HG02798 (cell line): ENCODE measurements around the gene TMEM95.
"Not testable (repeated sequence)": the region's sequence is repeated elsewhere in the genome, so short reads cannot be mapped to it uniquely, and the experiment has no call there.

Experiments
- ATAC-seq: cut with Tn5 transposase; IDR thresholded peaks from one replicate; pipeline ENCODE4 v1.9.1; 2021; ENCODE audit warnings: mild to moderate bottlenecking; ENCODE audit not compliant: unreplicated experiment, poor library complexity

Gene TMEM95

DNA sequence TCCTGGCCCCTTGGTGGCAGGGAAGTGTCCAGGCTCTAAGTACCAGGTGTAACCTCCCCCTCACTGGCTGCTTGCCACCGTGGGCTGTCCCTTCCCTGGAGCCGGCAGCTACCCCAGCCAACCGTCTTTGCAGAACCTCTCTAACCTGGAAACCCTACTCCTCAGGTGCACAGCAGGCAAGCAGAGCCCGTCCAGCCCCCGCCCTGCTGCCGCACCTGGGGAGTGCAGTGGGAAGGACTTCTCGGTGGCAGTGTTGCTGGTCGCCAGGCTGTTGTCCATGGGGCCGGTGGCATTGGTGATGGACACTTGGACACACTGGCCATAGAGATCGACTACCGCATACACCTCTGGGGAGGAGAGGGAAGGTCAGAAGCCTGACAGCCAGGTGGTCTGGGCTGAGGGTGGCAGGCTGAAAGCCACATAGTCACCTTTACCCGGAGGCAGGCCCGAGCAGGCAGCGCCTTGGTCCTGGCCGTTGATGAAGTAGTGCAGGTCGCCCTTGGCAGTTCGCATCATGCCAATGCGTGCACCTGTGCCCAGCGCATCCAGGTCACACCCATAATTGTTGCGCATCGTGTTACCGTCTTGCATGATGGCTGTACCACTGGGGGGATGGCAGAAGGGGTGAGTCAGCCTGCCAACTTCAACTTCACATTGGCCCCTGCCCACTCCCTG is 32.3 kb upstream of the TMEM95 start:
- ATAC-seq = no peak

DNA sequence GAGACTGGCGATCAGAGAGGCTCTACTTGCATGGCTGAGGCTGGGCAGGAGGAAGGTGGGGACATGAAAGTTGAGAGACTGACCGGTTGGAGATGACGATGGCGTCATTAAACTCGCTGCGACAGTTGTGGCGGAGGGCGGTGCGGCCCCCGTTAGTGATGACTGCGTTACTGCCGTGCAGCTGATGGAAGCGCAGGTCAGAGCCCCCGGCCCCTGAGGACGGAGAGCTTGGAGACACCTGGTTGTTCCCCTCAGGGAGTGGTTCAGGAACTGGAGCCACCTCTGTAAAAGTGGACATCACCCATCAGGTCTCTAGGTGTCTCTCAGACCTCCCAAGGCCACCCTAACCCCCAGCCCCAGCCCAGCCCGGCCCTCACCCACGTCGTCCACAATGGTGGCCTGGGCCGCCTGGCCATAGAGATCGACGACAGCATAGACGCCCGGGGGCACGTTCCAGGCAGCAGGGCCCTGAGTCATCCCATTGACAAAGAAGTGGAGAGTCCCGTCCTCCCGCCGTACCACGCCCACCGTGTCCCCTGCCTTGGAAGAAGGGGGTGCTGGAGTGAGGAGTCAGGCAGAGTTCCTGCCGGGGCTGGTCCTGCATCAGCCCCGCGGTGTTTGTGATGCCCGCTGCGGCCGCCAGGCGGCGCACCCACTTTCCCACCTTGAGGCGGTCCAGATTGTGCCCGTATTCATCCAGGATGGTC is 31.1 kb upstream of the TMEM95 start:
- no peak for ATAC-seq

DNA sequence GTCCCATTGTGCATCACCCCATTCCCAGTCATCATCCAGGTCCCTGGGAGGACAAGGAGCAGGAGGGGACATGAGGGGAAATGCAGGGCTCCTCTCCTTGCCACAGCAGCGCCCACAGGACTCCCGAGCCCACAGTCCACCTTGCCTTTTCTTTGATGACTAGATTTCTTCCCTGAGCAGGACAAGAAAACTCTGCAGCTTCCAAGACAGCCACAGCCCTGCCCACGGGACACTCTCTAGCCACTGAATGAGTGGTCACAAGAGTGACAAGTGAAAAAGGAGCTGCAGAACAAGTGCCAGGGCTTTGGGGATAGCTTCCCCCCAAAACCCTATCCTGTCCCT is 30.5 kb upstream of the TMEM95 start:
- ATAC-seq = no peak

DNA sequence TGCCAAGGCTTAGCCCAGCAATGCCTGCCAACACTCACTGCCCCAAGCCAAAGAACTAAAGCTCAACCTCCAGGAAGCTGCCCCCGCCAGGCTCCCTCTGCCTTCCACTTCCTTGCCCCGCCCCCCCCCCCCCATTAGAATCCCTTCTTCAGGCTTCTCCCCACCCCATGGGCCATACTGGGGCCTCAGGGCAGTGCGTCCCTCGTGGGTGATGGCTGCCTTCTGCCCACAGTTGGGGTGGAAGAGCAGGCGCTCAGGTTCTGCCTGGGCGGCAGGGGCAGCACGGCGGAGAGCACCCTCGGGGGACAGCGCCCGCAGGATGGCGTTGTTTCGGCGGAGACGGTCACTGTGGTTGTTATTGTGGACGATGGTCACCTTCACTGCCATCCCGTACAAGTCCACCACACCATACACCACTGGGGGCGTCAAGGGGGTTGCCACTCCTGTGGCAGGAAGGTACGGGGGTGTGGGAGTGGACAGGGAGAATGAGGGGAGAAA is 29.9 kb upstream of the TMEM95 start:
- ATAC-seq = no peak

DNA sequence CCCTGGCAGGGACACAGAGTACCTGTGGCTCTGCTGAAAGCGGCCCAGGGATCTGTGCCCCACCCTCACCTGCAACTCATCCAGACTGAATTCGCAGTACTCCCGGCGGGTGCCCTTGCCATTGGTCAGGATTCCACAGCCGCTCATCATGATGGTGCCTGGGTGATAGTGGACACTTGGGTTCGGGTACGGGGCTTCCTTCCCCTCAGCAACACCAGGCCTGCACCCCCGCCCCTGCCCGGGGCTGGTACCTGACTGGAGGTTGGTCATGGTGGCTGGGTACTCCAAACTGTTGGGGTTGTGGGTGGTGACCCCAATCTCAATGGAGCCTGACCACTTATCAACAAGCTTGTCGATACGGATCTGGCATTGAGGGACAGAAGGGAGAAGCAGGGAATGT is 28.8 kb upstream of the TMEM95 start:
- no peak for ATAC-seq

DNA sequence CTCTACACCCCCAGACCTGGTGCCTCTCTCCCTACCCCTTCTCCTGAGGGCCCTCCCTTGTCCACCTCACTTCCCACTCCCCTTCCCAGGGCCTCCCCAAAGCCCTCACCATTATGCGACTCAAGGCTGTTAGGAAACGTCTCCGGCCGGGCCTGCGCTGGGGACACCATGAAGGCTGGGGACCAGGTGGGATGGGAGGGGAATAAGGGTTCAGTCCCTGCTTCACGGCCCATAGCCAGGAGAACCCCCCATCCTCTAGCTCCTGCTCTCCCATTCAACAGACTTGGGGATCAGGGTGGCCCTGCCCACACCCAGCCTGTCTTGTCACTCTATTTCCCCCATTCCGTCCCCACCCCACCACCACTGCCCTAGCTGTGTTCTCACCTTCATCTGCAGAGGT is 27.9 kb upstream of the TMEM95 start:
- no peak for ATAC-seq

DNA sequence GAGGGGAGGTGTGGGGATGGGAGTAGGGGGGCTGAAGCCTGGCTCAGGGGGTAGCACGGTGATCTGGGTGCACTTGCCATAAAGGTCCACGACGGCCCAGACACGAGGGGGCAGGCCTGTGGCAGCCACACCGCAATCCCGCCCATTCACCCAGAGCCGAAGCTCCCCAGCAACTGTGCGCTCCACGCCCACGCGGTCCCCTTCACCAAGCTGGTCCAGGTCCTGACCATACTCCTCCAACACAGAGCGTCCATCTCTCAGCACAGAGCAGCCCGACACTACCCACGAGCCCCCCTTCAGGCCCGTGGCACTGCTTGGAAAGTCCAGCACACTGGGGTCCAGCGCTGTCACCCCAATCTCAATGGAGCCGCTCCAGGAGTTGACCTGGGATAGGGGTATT is 27.5 kb upstream of the TMEM95 start:
- ATAC-seq = no peak

DNA sequence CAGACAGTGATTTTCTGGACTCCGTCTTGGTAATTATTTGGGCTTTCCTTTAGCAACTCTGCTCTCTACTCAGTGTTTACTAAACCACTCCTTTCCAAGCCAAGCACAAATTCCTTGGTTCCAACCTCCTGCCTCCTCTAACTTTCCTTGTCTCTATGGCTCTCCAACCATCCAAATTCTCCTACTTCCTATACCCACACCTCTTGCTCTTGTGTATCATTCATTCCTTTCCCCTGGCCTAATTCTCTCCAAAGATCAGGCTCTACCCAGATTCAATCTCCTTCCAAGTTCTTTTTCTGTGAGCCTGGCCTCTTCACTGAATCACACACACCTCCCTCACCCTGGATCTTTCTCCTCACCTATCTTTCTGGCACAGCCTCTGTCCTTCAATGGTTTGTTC is 26.9 kb upstream of the TMEM95 start:
- no peak for ATAC-seq

DNA sequence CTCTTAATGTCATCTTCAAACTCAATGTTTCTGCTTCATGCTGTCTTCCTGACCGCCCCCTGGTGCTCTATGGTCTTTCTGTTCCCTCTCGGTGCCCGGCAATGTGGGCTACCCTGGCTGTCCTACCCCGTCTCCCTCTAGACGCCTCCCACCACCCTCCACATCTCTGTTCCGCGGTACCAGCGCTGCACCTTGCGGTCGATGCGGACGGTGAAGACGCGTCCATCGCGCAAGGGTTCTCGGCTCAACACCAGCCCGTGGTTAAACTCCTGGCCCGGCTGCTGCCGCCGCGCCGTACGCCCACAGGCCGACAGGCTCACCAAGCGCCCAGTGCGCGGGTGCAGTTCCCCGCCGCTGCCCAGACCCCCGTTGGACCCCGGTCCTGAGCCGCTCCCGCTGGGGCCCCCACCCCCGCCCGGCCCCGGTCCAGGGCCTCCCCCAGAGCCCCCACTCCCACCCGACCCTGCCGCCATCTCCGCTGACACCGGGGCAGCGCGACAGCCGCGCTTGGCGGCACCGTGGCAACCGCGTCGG is 26.0 kb upstream of the TMEM95 start, which contains the start of gene NEURL4:
Gene NEURL4 (minus strand): TSS at position 496 of the 534 bp plus-strand sequence. CDS start 23 bp downstream, at position 473.
- peak; percentile 2 for ATAC-seq

DNA sequence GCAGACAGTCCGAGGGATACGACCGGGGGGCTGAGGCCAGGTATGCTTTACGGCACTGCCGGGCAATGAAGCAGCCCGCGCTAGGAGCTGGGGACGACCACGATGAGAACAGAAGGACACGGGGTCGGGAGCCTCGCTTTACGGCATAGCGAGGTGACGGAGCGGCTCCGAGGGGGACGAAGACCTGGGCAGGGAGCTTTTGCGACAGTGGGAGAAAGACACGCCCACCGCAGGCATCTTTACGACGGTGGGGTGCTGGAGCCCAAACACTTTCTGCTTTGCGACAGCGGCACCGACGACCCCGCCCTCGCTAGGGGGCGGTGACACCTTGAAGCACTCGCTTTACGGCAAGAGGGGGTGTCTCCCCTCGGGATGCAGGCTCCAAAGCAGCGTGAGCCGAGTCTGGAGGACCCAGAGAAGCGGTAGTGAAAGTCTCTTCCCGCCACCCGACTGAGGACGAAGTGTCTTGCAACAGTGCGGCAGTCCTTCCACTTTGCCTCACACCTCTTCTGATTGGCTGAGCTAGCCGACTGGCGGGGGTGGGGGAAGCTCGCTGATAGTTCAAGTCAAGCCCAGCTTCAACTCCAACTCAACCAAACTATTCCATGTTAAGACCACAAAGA is 25.5 kb upstream of the TMEM95 start:
- peak; percentile 73 for ATAC-seq

DNA sequence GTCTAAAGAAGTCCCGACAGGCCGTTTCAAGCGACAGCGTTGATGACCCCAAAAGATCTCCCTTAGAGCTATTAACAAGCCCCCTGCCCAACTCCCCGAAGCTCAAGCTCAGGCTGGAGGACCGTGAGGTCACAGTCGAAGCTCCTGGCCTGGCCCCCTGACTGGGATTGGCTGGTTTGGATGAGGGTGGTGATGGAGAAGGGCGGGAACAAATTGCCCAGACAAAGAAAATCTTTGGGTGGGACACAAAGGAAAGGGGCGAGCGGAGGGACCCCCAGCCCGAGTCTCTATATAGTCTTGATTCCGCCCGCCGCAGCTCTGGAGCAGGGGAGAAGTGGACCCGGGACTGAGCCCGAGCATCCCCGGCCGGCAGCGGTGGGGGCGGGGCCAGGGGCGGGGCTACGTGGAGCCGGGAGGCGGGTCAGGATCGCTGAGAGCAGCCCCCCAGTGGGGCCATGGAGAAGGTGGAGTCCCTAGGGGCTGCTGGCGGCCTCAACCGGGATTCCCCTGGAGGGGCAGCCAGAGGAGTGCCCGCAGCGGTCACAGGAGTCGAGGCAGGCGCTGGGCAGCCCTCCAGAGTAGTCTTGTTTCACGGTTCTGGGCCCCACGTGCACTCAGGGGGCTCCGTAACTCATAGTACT is 24.8 kb upstream of the TMEM95 start:
- peak; percentile 41 for ATAC-seq

DNA sequence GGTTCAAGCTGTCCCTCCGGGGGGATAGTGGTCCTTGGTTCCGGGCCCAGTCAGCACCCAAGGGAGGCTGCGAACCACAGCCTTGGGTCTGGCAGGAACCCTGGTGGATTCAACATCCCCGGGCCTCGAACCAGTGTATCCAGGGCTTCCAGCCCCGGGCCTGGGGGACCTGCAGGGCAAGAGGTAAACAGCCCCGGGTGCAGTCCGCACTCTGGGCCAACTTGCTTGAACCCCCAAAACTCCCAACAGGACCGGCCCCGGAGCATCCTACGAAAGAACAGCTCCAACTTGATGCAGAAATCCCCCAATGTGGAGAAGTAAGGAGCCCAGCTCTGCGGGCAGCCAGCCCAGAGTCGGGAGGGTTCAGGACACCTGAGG is 24.3 kb upstream of the TMEM95 start:
- ATAC-seq = no peak

DNA sequence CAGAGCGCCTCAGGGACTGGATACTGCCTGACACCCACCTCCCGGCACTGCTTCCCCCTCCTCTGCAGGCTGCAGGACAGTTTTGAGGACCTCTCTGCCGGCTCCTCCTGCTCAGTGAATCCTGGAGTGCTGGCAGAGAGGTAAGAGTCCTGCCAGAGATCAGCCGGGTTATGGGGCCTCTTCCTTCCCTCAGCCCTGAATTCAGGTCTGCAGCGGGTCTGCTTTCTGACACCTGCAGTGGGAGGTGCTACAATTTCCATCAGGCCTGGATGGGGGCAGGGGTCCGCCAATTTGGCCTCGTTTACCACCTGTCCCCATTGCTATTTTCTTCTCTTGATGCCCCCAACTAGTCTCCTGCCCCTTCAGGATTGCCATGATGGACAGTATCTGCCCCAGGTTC is 22.8 kb upstream of the TMEM95 start:
- no peak for ATAC-seq

DNA sequence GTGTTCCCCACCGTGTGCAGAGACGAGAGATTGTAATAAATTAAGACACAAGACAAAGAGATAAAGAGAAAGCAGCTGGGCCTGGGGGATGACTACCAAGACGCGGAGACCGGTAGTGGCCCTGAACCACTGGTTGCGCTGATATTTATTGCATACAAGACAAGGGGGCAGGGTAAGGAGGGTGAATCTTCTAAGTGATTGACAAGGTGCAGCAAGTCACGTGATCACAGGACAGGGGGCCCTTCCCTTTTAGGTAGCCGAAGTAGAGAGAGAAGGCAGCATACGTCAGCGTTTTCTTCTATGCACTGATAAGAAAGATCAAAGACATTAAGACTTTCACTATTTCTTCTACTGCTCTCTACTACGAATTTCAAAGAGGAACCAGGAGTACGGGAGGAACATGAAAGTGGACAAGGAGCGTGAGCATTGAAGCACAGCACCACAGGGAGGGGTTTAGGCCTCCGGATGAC is 22.3 kb upstream of the TMEM95 start:
- ATAC-seq = not testable (repeated sequence)

DNA sequence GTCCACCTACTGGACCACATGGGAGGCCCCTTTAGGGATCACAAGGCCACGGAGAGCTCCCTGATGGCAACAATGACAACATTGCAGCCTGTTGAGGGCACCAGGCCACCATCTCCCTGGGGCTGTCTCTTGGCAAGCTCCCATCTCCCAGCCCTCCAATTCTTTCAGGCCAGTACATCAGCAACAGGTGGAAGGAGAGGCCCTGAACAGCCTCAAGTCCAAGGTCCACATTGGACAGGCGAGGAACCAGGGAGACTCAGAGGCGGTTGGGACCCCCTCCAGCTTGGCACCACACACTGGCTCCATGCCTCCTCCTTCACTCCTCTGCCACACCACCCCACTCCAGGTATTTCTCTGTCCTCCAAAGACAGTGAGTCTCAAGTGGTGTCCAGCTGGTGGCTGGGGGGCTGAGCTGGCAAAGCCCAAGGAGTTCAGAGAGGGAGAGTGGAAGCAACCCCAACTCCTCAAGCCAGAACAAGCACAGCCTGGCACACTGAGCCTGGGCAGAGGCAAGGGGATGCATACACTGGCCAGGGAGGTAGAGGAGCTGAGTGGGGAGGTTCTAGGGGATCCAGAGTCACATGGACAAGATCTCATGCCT is 19.9 kb upstream of the TMEM95 start:
- no peak for ATAC-seq

DNA sequence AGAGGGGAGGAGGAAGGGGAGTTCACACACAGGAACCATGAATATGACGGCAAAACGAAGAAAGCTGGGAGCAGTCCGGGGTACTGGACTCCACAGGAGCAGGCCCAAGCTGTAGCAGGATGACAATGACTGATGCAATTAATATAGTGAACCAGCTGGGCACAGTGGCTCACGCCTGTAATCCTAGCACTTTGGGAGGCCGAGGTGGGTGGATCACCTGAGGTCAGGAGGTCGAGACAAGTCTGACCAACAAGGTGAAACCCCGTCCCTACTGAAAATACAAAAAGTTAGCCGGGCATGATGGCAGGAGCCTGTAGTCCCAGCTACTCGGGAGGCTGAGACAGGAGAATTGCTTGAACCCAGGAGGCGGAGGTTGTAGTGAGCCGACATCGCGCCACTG is 19.2 kb upstream of the TMEM95 start:
- ATAC-seq = not testable (repeated sequence)

DNA sequence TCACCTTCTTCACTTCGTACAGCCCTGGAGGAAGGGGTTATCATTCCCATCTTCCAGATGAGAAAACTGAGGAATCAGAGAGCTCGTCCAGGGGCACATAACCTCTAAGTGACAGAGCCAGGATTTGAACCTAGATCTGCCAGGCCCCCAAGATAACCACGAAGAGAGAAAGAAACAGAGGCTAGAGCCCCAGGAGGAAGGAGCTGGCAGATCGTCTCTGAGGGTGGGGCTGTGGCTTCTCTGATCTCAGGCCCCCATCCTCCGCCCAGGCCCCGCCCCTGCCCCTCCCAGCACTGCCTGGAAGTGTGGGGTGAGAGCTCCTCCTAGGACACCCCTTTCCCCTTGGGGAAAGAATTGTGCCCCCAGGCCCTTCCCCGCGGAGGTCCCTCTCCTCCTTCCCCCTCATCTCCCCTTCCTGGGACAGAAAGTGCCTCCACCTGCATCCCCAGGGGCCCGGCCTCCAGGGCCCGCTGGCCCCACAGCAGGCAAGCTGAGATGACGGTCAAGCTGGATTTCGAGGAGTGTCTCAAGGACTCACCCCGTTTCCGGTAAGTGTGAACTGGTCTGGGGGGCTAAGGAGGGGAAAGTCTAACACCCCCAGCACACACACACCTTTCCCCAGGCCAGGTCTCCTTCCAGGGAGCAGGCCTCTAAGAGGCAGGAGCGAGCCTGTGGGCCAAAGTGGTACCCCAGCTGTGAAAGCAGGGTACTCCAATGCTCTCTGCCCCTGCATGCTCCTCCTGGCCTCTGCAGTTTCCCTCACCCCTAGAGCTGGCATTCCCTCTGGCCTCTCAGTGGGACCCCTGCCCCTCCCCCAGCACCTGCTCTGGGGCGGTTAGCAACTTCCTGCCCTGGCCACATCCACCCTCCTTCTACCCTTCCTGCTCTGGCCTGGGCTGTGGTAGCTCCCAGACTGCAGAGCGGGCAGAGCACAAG is 18.4 kb upstream of the TMEM95 start, which contains the start of gene ACAP1:
Gene ACAP1 (plus strand): TSS at position 290 of the 936 bp plus-strand sequence. CDS start 206 bp downstream, at position 496.
- peak; percentile 68 for ATAC-seq

DNA sequence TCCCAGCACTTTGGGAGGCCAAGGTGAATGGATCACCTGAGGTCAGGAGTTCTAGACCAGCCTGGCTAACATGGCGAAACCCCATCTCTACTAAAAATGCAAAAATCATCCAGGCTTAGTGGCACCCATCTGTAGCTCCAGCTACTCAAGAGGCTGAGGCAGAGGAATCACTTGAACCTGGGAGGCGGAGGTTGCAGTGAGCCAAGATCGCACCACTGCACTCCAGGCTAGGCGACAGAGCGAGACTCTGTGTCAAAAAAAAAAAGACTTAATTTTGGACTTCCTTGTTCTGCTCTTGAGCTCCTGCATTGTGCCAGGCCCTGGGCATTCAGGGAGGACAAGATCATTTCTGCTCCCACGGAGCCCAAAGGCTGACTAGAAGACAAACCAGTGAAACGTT is 17.4 kb upstream of the TMEM95 start:
- not testable (repeated sequence) for ATAC-seq

DNA sequence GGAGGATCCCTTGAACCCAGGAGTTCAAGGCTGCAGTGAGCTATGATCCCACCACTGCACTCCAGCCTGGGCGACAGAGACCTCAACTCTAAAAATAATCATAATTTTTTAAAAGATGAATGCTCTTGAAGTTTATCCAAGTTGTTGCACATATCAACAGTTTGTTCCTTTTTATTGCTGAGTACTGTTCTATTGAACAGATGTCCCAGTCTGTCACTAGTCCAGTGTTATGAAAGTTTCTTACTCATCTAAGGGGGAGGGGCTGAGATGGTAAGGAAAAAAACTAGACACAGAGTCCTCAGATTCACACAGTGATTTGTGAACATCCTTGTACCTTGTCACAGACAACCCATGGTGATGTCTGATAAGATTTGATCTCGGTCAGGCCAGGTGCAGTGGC is 14.8 kb upstream of the TMEM95 start:
- ATAC-seq = no peak
